T-cell (primary cell): ENCODE measurements around the gene WDR18. TPM values are rescaled to one million over a fixed set of nuclear protein-coding genes. Genes with fewer than 3 reads are reported as not detected.

Experiments used
- ATAC-seq, 4 experiments: fragments of 200-7000 bp in 3 of 4; fragments of 150-1000 bp in 1 of 4; cut with Tn5 transposase; replicated peaks in 1 of 4; 1 replicate in 3 of 4; 2 replicates in 1 of 4; pipeline ENCODE4 v1.10.0; 2021; ENCODE audit warnings: moderate library complexity in 3 of 4, mild to moderate bottlenecking in 2 of 4, moderate number of reproducible peaks in 1 of 4
- CTCF ChIA-PET, 2 donors: fragments of 300-600 bp; sonication (Branson Sonifier 250); formaldehyde crosslinking; loops; one replicate each; lab custom pipeline; 2022; ENCODE audit warnings: antibody characterized with exemption in 2 of 2; lab: Charles Lee
- POLR2A ChIA-PET, 2 donors: fragments of 300-600 bp; sonication (Branson Sonifier 250); formaldehyde crosslinking; loops; one replicate each; lab custom pipeline; 2022; ENCODE audit warnings: antibody characterized with exemption in 2 of 2; lab: Charles Lee
- DNase-seq, 35 experiments: peaks; one replicate each; pipeline versions ENCODE4 v3.0.0 to v3.0.0-alpha.2; 2013 to 2023
- H3K27ac ChIP-seq: one replicate; pipeline ENCODE4 v1.5.1; 2013; ENCODE audit warnings: low read length
- H3K27me3 ChIP-seq, 2 experiments: replicated peaks in 1 of 2; 1 replicate in 1 of 2; 2 replicates in 1 of 2; pipeline versions ENCODE4 v1.6.1 to v1.7.0; 2013; ENCODE audit warnings: low read length in 1 of 2, mixed read lengths in 1 of 2; ENCODE audit not compliant: control insufficient read depth in 2 of 2, insufficient read depth in 2 of 2; ENCODE audit errors: extremely low read depth in 1 of 2
- H3K36me3 ChIP-seq, 2 donors: 1 replicate in 1 of 2; 2 replicates in 1 of 2; pipeline versions ENCODE4 v1.6.1 to v1.7.0; 2013; ENCODE audit warnings: low read length in 1 of 2; ENCODE audit not compliant: control insufficient read depth in 2 of 2, insufficient read depth in 1 of 2; ENCODE audit errors: extremely low read depth in 1 of 2
- H3K4me1 ChIP-seq, 2 experiments: 1 replicate in 1 of 2; 2 replicates in 1 of 2; pipeline versions ENCODE4 v1.6.1 to v1.7.0; 2013; ENCODE audit warnings: low read length in 2 of 2, mixed read lengths in 1 of 2; ENCODE audit not compliant: insufficient read depth in 2 of 2, control insufficient read depth in 1 of 2; ENCODE audit errors: extremely low read depth in 1 of 2
- H3K4me3 ChIP-seq, 2 donors: 1 replicate in 1 of 2; 2 replicates in 1 of 2; pipeline versions ENCODE4 v1.5.1 to v1.7.0; 2013; ENCODE audit warnings: mild to moderate bottlenecking in 2 of 2, low read length in 1 of 2, moderate library complexity in 1 of 2; ENCODE audit not compliant: control insufficient read depth in 1 of 2; ENCODE audit errors: extremely low read depth in 1 of 2
- H3K9me3 ChIP-seq: 2 replicates; pipeline ENCODE4 v1.7.0; 2013
- H3K27ac Mint-ChIP-seq, 2 donors: one replicate each; pipeline ENCODE4 v1.8.0; 2020 to 2021; ENCODE audit warnings: mild to moderate bottlenecking in 2 of 2, mixed read lengths in 2 of 2
- H3K27me3 Mint-ChIP-seq, 2 donors: one replicate each; pipeline ENCODE4 v1.8.0; 2021 to 2022; ENCODE audit warnings: mixed read lengths in 2 of 2
- H3K36me3 Mint-ChIP-seq: one replicate; pipeline ENCODE4 v1.8.0; 2021; ENCODE audit warnings: mixed read lengths
- H3K4me1 Mint-ChIP-seq, 3 donors: one replicate each; pipeline ENCODE4 v1.8.0; 2020 to 2022; ENCODE audit warnings: mixed read lengths in 3 of 3, mild to moderate bottlenecking in 1 of 3
- H3K4me3 Mint-ChIP-seq, 3 donors: one replicate each; pipeline ENCODE4 v1.8.0; 2020 to 2022; ENCODE audit warnings: mild to moderate bottlenecking in 3 of 3, mixed read lengths in 3 of 3, moderate library complexity in 3 of 3
- H3K9me3 Mint-ChIP-seq, 3 donors: one replicate each; pipeline ENCODE4 v1.8.0; 2020 to 2022; ENCODE audit warnings: mixed read lengths in 3 of 3
- WGBS: methylation state at CpG from one replicate; pipeline ENCODE4 v1.1.5; 2013; ENCODE audit warnings: missing lambda C conversion rate; ENCODE audit not compliant: insufficient coverage; 5-methylcytosine and 5-hydroxymethylcytosine counted together
- total RNA-seq, 35 experiments: library from RNA in 6 of 35; stranded (reverse) in 6 of 35; fragments of 120-200 nt in 1 of 35; gene quantifications; one replicate each; pipeline versions ENCODE4 v1.2.1 to v1.2.4 and lab custom pipeline; 2013 to 2026

Gene WDR18
- total RNA-seq, 5 donors from 2014 or later (not counting 1 experiment from before 2014, with no cell fraction given) = 24.6 to 65.9 (median 53.5) TPM

DNA sequence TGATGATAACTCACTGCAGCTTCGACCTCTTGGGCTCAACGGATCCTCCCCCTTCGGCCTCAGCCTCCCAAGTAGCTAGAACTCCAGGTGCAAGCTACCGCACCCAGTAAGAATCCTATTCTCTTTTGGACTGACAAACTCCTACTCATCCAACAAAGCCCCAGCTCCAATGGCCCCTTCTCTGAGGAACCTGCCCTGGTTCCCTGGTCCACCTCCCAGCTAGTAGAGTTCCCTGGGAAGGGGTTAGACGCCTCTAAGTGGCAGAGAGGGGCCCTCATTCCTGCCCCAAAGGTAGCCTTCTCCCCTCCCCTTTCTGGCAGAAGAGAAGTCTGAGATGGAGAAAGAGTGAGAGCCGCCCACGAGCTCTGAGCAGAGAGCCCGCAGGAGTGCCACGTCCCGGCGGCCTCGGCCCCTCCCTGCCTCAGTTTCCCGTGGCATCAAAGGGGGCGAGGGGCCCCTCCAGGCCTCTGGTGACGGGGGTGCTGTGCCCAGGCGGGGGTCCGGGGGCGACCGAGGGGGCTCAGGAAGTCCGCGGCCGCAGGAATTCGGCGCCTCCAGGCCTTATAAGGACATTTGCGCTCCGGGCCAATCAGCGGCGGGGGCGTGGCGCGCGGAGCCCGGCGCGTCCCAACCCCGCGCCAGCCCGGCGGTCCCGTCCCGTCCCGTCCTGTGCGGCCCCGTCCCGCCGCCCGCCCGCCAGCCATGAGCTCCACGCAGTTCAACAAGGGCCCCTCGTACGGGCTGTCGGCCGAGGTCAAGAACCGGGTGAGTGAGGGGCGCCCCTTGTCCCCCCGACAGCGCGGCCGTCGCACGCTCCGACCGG lies 42.0 kb downstream of the WDR18 start, which contains the start of gene CNN2:
TSS of gene CNN2 (plus strand) at position 649 of the 823 bp plus-strand sequence. CDS start at position 703, 54 bp downstream.
- POLR2A ChIA-PET = interaction anchor here in 1 of 2 donors (0.5 kb wide), 1 partner anchor 14 kb away, joined by 3 read pairs; the partner anchor contains the start of gene ABCA7
- no peaks in the 10 kb centered on the region for H3K9me3 ChIP-seq
- DNase-seq (peak in 17 of 35 experiments; percentile 21 to 79 (median 52)), ATAC-seq (peak; percentile 28 to 51 (median 45))
- peak within 1 kb of the TSS; percentile 92 to 96 for H3K27ac Mint-ChIP-seq
- peaks cover 7% of the 10 kb centered on the region for H3K36me3 Mint-ChIP-seq
- H3K4me3 Mint-ChIP-seq = peak within 1 kb of the TSS; percentile 95 to 97 (median 96)
- H3K27ac ChIP-seq = peak within 1 kb of the TSS; percentile 67
- peaks cover 26 to 40% (median 26%) of the 10 kb centered on the region in 3 donors for H3K4me1 Mint-ChIP-seq
- H3K27me3 ChIP-seq = no peaks in the 10 kb centered on the region
- CTCF ChIA-PET = interaction anchor here (0.6 kb wide), 2 partner anchors 14 to 31 kb away, joined by 4 to 7 read pairs; partner anchors contain the start of gene ABCA7 (in 1 of the 2)
- peaks cover 16 to 57% of the 10 kb centered on the region in 2 experiments for H3K4me1 ChIP-seq
- H3K4me3 ChIP-seq = peak within 1 kb of the TSS; percentile 98 to 100
- no peaks in the 10 kb centered on the region for H3K9me3 Mint-ChIP-seq
- H3K36me3 ChIP-seq = peaks cover 0 to 12% of the 10 kb centered on the region in 2 donors
- H3K27me3 Mint-ChIP-seq = peaks cover 0 to 1% of the 10 kb centered on the region in 2 donors
- 2% methylated on average over 60 of the region's 63 CpGs for WGBS

DNA sequence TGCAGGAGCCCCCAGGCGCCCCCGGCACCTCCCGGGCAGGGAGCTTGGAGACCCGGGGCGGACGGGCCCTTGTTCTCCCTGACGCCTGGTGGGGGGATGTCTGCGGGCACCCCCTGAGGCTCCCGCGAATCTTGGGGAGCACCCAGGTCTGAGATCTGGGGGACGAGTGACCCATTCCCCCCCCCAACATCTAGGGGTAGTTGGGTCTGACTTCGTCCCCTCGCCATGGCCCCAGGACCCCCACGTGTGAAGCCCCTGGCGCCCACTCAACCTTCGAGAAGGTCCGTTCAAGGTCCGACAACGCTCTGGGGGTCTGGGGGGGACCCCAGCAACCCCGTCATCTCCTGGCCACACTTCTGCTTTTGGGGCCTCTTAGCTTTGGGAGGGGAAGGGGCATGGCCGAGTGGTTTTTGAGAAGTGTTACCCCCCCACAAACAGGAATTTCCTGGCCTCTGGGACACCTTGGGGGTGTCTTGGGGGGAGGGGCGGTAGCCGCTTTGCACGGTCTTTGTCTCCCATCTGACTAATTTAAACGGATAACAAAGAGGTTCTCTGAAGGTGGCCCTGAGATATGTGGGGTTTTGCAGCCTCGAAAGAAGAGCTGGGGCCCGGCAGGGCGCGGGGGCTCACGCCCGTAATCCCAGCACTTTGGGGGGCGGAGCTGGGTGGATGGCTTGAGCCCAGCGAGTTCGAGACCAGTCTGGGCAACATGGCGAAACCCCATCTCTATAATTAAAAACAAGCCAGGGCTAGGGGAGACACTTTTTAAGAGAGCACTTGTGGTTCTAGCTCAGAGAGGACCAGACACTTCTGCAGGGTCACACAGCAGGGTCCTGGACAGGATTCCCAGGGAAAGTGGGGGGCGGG lies 42.9 kb downstream of the WDR18 start:
- peak in 9 of 35 experiments; percentile 28 to 59 (median 37) for DNase-seq
- ChIA-PET CTCF (interaction anchor here (0.6 kb wide), 2 partner anchors 13 to 1573 kb away, joined by 3 to 4 read pairs; partner anchors contain the start of gene ABCA7 (in 1 of the 2)), POLR2A (interaction anchor here (0.6 to 0.8 kb wide), 3 partner anchors 13 to 87 kb away, joined by 3 to 10 read pairs (median 3); partner anchors contain the start of gene ABCA7 (in 1 of the 2))
- H3K4me3 ChIP-seq = peak overlapping the region; percentile 98 to 100
- H3K27ac ChIP-seq = peak overlapping the region; percentile 67
- Mint-ChIP-seq H3K27ac (peak overlapping the region; percentile 92 to 96), H3K4me3 (peak overlapping the region; percentile 95 to 97 (median 96)), H3K36me3 (peaks cover 7% of the 10 kb centered on the region), H3K27me3 (no peaks in the 10 kb centered on the region), H3K4me1 (peaks cover 18 to 33% (median 19%) of the 10 kb centered on the region in 3 donors), H3K9me3 (no peaks in the 10 kb centered on the region)
- peak in 1 of 4 experiments; percentile 8 for ATAC-seq
- H3K9me3 ChIP-seq = no peaks in the 10 kb centered on the region
- 0% methylated on average over 5 of the region's 36 CpGs for WGBS
- no peaks in the 10 kb centered on the region for H3K27me3 ChIP-seq
- peaks cover 16 to 57% of the 10 kb centered on the region in 2 experiments for H3K4me1 ChIP-seq
- peaks cover 0 to 20% of the 10 kb centered on the region in 2 donors for H3K36me3 ChIP-seq

DNA sequence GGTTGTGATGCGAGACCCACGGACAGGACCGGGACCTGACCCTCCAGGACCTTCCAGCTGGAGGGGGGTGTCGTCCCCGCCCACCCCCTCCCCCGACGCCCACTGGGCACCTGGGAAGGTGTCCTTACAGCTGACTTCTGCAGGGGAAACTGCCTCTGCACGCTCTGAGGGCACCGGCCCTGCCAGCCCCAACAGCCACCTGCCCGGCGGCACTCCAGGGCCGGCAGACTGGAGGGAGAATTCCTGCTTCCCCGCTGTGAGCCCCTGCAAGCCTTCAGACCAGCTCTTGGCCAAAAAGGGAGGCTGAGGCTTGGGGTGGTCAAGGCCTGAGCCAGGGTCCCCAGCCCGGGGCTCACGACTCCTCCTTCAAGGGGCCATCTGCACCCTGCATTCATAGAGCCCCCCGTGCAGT lies 43.5 kb downstream of the WDR18 start:
- peaks cover 25 to 38% (median 25%) of the 10 kb centered on the region in 3 donors for H3K4me1 Mint-ChIP-seq
- DNase-seq (peak in 4 of 35 experiments; percentile 24 to 48 (median 30)), ATAC-seq (peak in 3 of 4 experiments; percentile 21 to 22 (median 22))
- Histone ChIP-seq H3K27me3 (no peaks in the 10 kb centered on the region), H3K9me3 (no peaks in the 10 kb centered on the region), H3K27ac (peak overlapping the region; percentile 67), H3K4me3 (peak overlapping the region; percentile 98 to 100), H3K4me1 (peaks cover 20 to 57% of the 10 kb centered on the region in 2 experiments), H3K36me3 (peaks cover 6 to 26% of the 10 kb centered on the region in 2 donors)
- no peaks in the 10 kb centered on the region for H3K27me3 Mint-ChIP-seq
- POLR2A ChIA-PET = interaction anchor here (0.6 to 0.8 kb wide), 3 partner anchors 12 to 86 kb away, joined by 3 to 10 read pairs (median 3); partner anchors contain the start of gene ABCA7 (in 1 of the 2)
- peak overlapping the region; percentile 95 to 97 (median 96) for H3K4me3 Mint-ChIP-seq
- WGBS = 0% methylated on average over 7 of the region's 16 CpGs
- H3K36me3 Mint-ChIP-seq = peaks cover 13% of the 10 kb centered on the region
- H3K9me3 Mint-ChIP-seq = no peaks in the 10 kb centered on the region
- peak overlapping the region; percentile 89 to 96 for H3K27ac Mint-ChIP-seq
- CTCF ChIA-PET = interaction anchor here (0.6 kb wide), 2 partner anchors 214 to 1572 kb away, joined by 3 to 4 read pairs; partner anchors contain the start of gene ATP5F1D (in 1 of the 2)

DNA sequence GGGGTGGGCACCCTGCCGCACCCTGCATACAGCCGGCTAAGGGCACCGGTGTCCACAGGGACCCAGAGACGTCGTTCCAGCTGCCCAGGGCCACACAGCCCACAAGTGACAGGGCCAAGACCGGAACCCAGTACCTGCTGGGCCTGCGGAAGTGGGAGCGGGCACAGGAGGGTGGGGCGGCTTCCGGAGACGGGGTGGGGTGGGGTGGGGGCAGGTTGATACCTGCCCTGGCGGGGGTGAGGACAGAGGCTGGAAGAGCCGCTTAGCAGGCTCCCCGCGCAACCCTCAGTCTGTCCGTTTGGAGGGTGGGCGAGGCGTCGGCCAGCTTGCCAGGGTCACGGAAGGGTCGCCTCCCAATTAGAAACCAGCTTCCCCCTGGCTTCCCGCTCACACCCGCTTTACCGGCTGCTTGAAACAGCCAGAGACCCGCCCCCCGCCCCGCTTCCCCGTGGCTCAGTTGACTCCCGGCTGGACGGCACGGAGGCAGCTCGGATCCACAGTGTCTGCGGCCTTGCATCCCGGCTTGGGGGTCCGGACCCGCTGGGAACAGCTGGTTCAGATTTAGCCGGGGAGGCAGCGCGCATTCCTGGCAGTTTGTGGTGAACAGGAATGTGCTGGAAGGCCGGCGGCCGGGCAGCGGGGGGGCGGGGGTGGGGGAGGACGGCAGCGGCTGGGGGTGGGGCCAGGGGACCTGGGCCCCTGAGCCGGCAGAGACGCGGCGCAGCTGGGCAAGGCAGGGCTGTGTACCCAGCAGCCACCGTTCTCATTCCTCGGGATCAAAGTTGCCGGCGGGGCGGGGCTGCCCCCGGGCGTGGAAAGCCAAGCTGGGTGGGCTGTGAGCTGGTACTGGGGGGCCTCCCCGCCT lies 44.1 kb downstream of the WDR18 start:
- Mint-ChIP-seq H3K27me3 (no peaks in the 10 kb centered on the region), H3K9me3 (no peaks in the 10 kb centered on the region), H3K36me3 (peaks cover 13% of the 10 kb centered on the region), H3K27ac (peak overlapping the region; percentile 89 to 93), H3K4me3 (peak overlapping the region; percentile 95 to 97 (median 96)), H3K4me1 (peaks cover 31 to 42% (median 31%) of the 10 kb centered on the region in 3 donors)
- no peaks in the 10 kb centered on the region for H3K9me3 ChIP-seq
- H3K27ac ChIP-seq = peak overlapping the region; percentile 72
- H3K27me3 ChIP-seq = no peaks in the 10 kb centered on the region
- POLR2A ChIA-PET = interaction anchor here (0.6 to 1.2 kb wide), 6 partner anchors 8 to 85 kb away, joined by 3 to 10 read pairs (median 3); partner anchors contain the start of gene ABCA7 (in 1 of the 2)
- CTCF ChIA-PET = interaction anchor here in 1 of 2 donors (0.6 kb wide), 1 partner anchor 213 kb away, joined by 4 read pairs; the partner anchor contains the start of gene ATP5F1D
- ATAC-seq (peak; percentile 25 to 63 (median 56)), DNase-seq (peak in 34 of 35 experiments; percentile 41 to 78 (median 62))
- peaks cover 20 to 63% of the 10 kb centered on the region in 2 experiments for H3K4me1 ChIP-seq
- peak overlapping the region; percentile 98 to 100 for H3K4me3 ChIP-seq
- WGBS = under 1% methylated on average over 25 of the region's 58 CpGs
- peaks cover 6 to 32% of the 10 kb centered on the region in 2 donors for H3K36me3 ChIP-seq

DNA sequence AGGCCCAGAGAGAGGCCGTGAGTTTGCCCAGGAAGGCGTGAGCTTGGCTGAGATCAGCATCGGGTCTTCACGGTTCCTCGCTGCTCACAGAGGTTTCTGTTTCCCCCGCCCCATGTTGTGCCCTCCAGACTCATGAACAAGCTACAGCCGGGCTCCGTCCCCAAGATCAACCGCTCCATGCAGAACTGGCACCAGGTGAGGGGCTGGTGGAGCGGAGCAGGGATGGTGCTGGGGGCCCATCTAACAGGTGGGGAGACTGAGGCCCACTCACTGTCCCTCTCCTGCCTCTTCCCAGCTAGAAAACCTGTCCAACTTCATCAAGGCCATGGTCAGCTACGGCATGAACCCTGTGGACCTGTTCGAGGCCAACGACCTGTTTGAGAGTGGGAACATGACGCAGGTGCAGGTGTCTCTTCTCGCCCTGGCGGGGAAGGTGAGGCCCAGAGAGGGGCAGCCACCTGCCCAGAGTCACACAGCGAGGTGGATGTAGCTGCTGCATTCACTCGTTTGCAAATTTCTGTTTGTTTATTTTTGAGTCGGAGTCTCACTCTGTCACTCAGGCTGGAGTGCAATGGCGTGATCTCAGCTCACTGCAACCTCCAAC lies 48.2 kb downstream of the WDR18 start:
- peaks cover 16% of the 10 kb centered on the region for H3K36me3 Mint-ChIP-seq
- peaks cover 46 to 57% (median 49%) of the 10 kb centered on the region in 3 donors for H3K4me1 Mint-ChIP-seq

More for the DNA sequence above, 48.2 kb downstream of the WDR18 start:
- Mint-ChIP-seq H3K4me3 (peak overlapping the region in 1 of 3 donors; percentile 67), H3K9me3 (no peaks in the 10 kb centered on the region), H3K27me3 (no peaks in the 10 kb centered on the region), H3K27ac (peak overlapping the region; percentile 36 to 89)
- ATAC-seq = no peak
- CTCF ChIA-PET = no interaction called here
- no peak overlapping the region for H3K4me3 ChIP-seq
- peak overlapping the region; percentile 34 for H3K27ac ChIP-seq
- peaks cover 23 to 75% of the 10 kb centered on the region in 2 experiments for H3K4me1 ChIP-seq
- H3K27me3 ChIP-seq = no peaks in the 10 kb centered on the region
- POLR2A ChIA-PET = interaction anchor here (0.5 to 0.6 kb wide), 2 partner anchors 29 to 55 kb away, joined by 3 to 9 read pairs; no protein-coding TSS in a partner anchor
- no peak for DNase-seq
- WGBS = 85% methylated on average over 14 of the region's 20 CpGs
- peaks cover 11 to 53% of the 10 kb centered on the region in 2 donors for H3K36me3 ChIP-seq
- H3K9me3 ChIP-seq = no peaks in the 10 kb centered on the region
